Esophagus squamous epithelium (tissue), 4 donors: ENCODE data around the gene LTBR.

Experiments
- CTCF ChIP-seq, 6 experiments: fragments of 450-650 bp in 4 of 6; fragments of 200-600 bp in 2 of 6; sonication (generic) in 2 of 6; IDR thresholded peaks; one replicate each; pipeline ENCODE4 v1.5.1; 2016 to 2019; ENCODE audit warnings: antibody characterized with exemption in 6 of 6, mild to moderate bottlenecking in 4 of 6, moderate library complexity in 4 of 6
- POLR2A ChIP-seq, 4 donors: fragments of 450-650 bp; IDR thresholded peaks; one replicate each; pipeline ENCODE4 v1.6.1; 2017; ENCODE audit warnings: antibody characterized with exemption in 4 of 4, mild to moderate bottlenecking in 4 of 4, moderate library complexity in 3 of 4

DNA sequence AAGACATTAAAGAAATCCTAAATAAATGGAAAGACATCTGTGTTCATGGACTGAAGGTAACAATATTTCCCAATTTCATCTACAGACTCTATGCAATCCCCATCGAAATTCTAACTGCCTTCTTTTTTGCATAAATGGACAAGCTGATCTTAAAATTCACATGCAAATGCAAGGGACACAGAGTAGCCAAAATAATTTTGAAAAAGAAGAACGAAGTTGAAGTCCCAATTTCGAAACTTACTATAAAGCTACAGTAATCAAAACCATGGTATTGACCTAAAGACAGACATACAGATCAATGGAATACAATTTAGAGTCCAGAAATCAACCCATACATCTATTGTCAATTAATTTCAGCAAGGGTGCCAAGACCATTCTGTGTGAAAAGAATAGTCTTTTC is 44.4 kb downstream of the LTBR start:
- TF ChIP-seq CTCF (IDR thresholded peaks at IDR 0.05) (no peak), POLR2A (IDR thresholded peaks at IDR 0.05) (no peak)
